ENCODE data around the gene SDHA. TPM values are rescaled to one million over a fixed set of nuclear protein-coding genes. Genes with fewer than 3 reads are reported as not detected.

Gene SDHA
- total and polyA plus RNA-seq, 9 of the 15 experiments (the other 6 are each of a cell fraction or from before 2014, with no cell fraction given), result 82.9 to 191 (median 130) TPM

DNA sequence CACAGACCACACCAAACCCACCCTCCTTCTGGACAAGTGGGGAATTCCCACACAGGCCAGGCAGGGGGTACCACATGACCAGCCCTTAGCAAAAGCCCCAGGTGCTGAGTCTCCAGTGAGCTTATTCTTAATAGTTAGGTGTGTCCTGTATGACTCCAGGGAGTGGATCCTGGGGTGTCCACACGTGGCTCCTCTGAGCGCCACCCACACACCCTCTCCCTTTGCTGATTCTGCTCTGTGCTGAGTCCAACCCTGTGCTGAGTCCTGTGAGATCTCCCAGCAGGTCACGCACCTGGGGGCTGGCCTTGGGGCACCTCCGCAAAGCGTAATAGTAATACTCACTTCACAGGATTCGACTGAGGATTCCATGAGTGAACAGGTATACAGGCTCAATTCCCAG, 14.1 kb upstream of the SDHA start:
- Histone ChIP-seq H2AFZ (ENCODE audit: low read depth, low read length) (no peak overlapping the region), H3K9me3 (replicated peaks; ENCODE audit: control insufficient read depth, insufficient read depth, low read depth, low read length) (no peaks in the 10 kb centered on the region), H4K20me1 (replicated peaks; ENCODE audit: control insufficient read depth, insufficient read depth, low read length) (peaks cover 26% of the 10 kb centered on the region), H3K4me1 (replicated peaks in 1 of 2; ENCODE audit: control insufficient read depth in 2 of 2, insufficient read depth in 2 of 2, low read length in 2 of 2) (peaks cover 24 to 39% of the 10 kb centered on the region in 2 experiments), H3K27me3 (ENCODE audit: control insufficient read depth in 2 of 2, insufficient read depth in 2 of 2, low read length in 2 of 2) (no peaks in the 10 kb centered on the region), H3K27ac (ENCODE audit: extremely low read depth, low read depth, low read length) (no peak overlapping the region), H3K36me3 (ENCODE audit: control insufficient read depth, insufficient read depth, low read length) (peaks cover 28% of the 10 kb centered on the region), H3K4me3 (no peak overlapping the region), H3K9ac (ENCODE audit: insufficient read depth in 1 of 2, low read depth in 2 of 2, low read length in 2 of 2) (no peak overlapping the region), H3K79me2 (ENCODE audit: control insufficient read depth, insufficient read depth, low read length) (peaks cover 28% of the 10 kb centered on the region), H3K4me2 (ENCODE audit: insufficient read depth, low read length) (no peak overlapping the region), H3K9me1 (ENCODE audit: control insufficient read depth, insufficient read depth, low read length) (no peaks in the 10 kb centered on the region)
- ChIA-PET POLR2A (interaction anchor here (1.5 kb wide), 1 partner anchor 9 kb away, joined by 7 read pairs; no protein-coding TSS in a partner anchor), CTCF (ENCODE audit: low intra/inter-chr PET ratio) (no interaction called here)
- no TSS peak for BruUV-seq (replicated peaks)
- 85% methylated on average over 6 of the region's 6 CpGs for WGBS (ENCODE audit: insufficient coverage, low coverage, missing lambda C conversion rate)
- ATAC-seq (no peak), DNase-seq (ENCODE audit: extremely low read depth in 1 of 4, low spot score in 3 of 4) (no peak), FAIRE-seq (no peak)
- in situ Hi-C loops (cut with MboI) (no loop called here), intact Hi-C loops (cut with micrococcal nuclease) (no loop called here)
- TF ChIP-seq ADNP (tag; IDR thresholded peaks at IDR 0.05), result no peak
- no peak for TF ChIP-seq CHD2 (IDR thresholded peaks at IDR 0.05; ENCODE audit: low read depth, low read length)
- TF ChIP-seq ZNF551 (CRISPR knock-in tag; IDR thresholded peaks at IDR 0.05), result no peak
- TF ChIP-seq SRSF1 (IDR thresholded peaks at IDR 0.05; ENCODE audit: low read depth, low read length), result no peak
- TF ChIP-seq, protein P1, sequence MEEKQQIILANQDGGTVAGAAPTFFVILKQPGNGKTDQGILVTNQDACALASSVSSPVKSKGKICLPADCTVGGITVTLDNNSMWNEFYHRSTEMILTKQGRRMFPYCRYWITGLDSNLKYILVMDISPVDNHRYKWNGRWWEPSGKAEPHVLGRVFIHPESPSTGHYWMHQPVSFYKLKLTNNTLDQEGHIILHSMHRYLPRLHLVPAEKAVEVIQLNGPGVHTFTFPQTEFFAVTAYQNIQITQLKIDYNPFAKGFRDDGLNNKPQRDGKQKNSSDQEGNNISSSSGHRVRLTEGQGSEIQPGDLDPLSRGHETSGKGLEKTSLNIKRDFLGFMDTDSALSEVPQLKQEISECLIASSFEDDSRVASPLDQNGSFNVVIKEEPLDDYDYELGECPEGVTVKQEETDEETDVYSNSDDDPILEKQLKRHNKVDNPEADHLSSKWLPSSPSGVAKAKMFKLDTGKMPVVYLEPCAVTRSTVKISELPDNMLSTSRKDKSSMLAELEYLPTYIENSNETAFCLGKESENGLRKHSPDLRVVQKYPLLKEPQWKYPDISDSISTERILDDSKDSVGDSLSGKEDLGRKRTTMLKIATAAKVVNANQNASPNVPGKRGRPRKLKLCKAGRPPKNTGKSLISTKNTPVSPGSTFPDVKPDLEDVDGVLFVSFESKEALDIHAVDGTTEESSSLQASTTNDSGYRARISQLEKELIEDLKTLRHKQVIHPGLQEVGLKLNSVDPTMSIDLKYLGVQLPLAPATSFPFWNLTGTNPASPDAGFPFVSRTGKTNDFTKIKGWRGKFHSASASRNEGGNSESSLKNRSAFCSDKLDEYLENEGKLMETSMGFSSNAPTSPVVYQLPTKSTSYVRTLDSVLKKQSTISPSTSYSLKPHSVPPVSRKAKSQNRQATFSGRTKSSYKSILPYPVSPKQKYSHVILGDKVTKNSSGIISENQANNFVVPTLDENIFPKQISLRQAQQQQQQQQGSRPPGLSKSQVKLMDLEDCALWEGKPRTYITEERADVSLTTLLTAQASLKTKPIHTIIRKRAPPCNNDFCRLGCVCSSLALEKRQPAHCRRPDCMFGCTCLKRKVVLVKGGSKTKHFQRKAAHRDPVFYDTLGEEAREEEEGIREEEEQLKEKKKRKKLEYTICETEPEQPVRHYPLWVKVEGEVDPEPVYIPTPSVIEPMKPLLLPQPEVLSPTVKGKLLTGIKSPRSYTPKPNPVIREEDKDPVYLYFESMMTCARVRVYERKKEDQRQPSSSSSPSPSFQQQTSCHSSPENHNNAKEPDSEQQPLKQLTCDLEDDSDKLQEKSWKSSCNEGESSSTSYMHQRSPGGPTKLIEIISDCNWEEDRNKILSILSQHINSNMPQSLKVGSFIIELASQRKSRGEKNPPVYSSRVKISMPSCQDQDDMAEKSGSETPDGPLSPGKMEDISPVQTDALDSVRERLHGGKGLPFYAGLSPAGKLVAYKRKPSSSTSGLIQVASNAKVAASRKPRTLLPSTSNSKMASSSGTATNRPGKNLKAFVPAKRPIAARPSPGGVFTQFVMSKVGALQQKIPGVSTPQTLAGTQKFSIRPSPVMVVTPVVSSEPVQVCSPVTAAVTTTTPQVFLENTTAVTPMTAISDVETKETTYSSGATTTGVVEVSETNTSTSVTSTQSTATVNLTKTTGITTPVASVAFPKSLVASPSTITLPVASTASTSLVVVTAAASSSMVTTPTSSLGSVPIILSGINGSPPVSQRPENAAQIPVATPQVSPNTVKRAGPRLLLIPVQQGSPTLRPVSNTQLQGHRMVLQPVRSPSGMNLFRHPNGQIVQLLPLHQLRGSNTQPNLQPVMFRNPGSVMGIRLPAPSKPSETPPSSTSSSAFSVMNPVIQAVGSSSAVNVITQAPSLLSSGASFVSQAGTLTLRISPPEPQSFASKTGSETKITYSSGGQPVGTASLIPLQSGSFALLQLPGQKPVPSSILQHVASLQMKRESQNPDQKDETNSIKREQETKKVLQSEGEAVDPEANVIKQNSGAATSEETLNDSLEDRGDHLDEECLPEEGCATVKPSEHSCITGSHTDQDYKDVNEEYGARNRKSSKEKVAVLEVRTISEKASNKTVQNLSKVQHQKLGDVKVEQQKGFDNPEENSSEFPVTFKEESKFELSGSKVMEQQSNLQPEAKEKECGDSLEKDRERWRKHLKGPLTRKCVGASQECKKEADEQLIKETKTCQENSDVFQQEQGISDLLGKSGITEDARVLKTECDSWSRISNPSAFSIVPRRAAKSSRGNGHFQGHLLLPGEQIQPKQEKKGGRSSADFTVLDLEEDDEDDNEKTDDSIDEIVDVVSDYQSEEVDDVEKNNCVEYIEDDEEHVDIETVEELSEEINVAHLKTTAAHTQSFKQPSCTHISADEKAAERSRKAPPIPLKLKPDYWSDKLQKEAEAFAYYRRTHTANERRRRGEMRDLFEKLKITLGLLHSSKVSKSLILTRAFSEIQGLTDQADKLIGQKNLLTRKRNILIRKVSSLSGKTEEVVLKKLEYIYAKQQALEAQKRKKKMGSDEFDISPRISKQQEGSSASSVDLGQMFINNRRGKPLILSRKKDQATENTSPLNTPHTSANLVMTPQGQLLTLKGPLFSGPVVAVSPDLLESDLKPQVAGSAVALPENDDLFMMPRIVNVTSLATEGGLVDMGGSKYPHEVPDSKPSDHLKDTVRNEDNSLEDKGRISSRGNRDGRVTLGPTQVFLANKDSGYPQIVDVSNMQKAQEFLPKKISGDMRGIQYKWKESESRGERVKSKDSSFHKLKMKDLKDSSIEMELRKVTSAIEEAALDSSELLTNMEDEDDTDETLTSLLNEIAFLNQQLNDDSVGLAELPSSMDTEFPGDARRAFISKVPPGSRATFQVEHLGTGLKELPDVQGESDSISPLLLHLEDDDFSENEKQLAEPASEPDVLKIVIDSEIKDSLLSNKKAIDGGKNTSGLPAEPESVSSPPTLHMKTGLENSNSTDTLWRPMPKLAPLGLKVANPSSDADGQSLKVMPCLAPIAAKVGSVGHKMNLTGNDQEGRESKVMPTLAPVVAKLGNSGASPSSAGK (IDR thresholded peaks at IDR 0.05), result no peak

Data from K562 (cell line).